Lower lobe of right lung (tissue), 2 donors: Measurements from ENCODE around the gene SPHK1. TPM values are rescaled to one million over a fixed set of nuclear protein-coding genes. Genes with fewer than 3 reads are reported as not detected.

ENCODE experiments used
- ATAC-seq, 2 donors: fragments of 200-7000 bp; cut with Tn5 transposase; one replicate each; pipeline ENCODE4 v1.9.1; 2020 to 2022; ENCODE audit warnings: mild to moderate bottlenecking in 2 of 2, moderate library complexity in 2 of 2
- DNase-seq: peaks from one replicate; pipeline ENCODE4 v3.0.0-alpha.2; 2020
- H3K27ac ChIP-seq: fragments of 200-600 bp; one replicate; pipeline ENCODE4 v1.8.0; 2022
- H3K27me3 ChIP-seq: fragments of 200-600 bp; one replicate; pipeline ENCODE4 v1.8.0; 2022; ENCODE audit warnings: low read depth
- H3K36me3 ChIP-seq: fragments of 200-600 bp; one replicate; pipeline ENCODE4 v1.8.0; 2022; ENCODE audit warnings: mild to moderate bottlenecking
- H3K4me1 ChIP-seq: fragments of 200-600 bp; one replicate; pipeline ENCODE4 v1.8.0; 2022
- H3K4me3 ChIP-seq: fragments of 200-600 bp; one replicate; pipeline ENCODE4 v1.8.0; 2022; ENCODE audit warnings: mild to moderate bottlenecking
- H3K9me3 ChIP-seq: fragments of 200-600 bp; one replicate; pipeline ENCODE4 v1.8.0; 2022
- intact Hi-C: fragments of 100-400 bp; cut with DNase I; formaldehyde crosslinking; loops from one replicate; pipeline ENCODE4 v1.11.0; 2022
- total RNA-seq: library from RNA; stranded (reverse); fragmentation: NEBNext Ultra II Directional; extraction: Animal tissue kit (Norgen Biotek cat#: 25700); gene quantifications from one replicate; pipeline ENCODE4 v1.2.1, GENCODE V29; 2021
- TF ChIP-seq, protein P1 (sequence below): fragments of 200-600 bp; IDR thresholded peaks from one replicate; pipeline ENCODE4 v1.8.0; 2022; ENCODE audit warnings: antibody characterized with exemption, mild to moderate bottlenecking
- donor health status: DM: no; HTN: yes; CAD: no; lungs with severe emphysema.

Gene SPHK1
- total RNA-seq, 1 donor from 2014 or later: 8.2 TPM

DNA sequence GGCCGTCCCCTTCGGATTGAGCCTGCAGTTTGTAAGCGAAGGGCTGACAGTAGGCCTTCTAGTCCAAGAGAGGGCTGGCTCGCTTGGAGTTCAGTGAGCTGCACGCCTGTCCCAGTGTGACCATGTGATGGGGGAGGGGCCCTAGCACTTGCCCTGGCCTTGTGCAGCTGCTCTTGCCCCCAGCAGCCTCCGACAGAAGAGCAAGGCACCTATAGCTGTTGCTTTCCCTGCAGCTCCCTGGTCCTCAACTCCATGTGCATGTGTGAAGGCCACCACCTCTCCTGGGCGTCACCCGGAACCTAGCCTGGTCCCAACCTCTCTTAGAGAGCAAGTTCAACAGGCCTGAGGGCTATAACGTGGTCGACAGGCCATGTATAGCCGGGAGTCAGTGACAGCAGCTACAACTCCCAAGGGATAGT, 5.6 kb downstream of the SPHK1 start:
- Histone ChIP-seq H3K27ac (no peak overlapping the region), H3K4me3 (no peak overlapping the region), H3K9me3 (no peaks in the 10 kb centered on the region), H3K36me3 (peaks cover 44% of the 10 kb centered on the region), H3K4me1 (peaks cover 14% of the 10 kb centered on the region), H3K27me3 (no peaks in the 10 kb centered on the region)
- intact Hi-C loops: no loop called here
- ATAC-seq: no peak
- no peak for DNase-seq
- TF ChIP-seq, protein P1, sequence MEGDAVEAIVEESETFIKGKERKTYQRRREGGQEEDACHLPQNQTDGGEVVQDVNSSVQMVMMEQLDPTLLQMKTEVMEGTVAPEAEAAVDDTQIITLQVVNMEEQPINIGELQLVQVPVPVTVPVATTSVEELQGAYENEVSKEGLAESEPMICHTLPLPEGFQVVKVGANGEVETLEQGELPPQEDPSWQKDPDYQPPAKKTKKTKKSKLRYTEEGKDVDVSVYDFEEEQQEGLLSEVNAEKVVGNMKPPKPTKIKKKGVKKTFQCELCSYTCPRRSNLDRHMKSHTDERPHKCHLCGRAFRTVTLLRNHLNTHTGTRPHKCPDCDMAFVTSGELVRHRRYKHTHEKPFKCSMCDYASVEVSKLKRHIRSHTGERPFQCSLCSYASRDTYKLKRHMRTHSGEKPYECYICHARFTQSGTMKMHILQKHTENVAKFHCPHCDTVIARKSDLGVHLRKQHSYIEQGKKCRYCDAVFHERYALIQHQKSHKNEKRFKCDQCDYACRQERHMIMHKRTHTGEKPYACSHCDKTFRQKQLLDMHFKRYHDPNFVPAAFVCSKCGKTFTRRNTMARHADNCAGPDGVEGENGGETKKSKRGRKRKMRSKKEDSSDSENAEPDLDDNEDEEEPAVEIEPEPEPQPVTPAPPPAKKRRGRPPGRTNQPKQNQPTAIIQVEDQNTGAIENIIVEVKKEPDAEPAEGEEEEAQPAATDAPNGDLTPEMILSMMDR: no peak

DNA sequence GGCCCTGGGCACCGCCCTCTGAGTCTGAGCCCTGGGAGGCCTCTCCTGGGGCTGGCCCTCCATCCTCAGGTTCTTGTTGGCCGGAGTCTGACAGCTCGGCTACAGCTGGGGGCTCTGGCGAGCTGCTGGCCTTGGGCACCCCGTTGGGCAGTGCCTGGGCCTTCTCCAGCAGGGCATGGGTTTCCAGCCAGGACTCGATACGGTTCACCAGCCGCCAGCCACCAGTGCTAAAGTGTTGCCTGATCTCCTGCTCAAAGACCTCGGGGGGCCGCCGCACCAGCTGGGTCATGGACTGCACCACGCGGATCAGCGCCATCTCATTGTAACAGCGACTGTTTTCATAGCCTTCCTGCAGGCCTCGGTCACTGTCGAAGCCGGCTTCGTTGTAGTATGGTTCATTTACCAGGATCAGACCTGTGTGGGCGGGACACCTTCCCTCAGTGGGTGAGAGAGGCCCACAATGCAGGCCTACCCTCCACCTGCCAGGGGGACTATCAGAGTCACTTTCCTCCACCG, 6.8 kb downstream of the SPHK1 start:
- Histone ChIP-seq H3K4me1 (peaks cover 2% of the 10 kb centered on the region), H3K27me3 (no peaks in the 10 kb centered on the region), H3K4me3 (no peak overlapping the region), H3K9me3 (no peaks in the 10 kb centered on the region), H3K36me3 (peaks cover 55% of the 10 kb centered on the region), H3K27ac (no peak overlapping the region)
- no peak for ATAC-seq
- intact Hi-C loops: no loop called here
- DNase-seq: no peak
- TF ChIP-seq, protein P1: no peak

DNA sequence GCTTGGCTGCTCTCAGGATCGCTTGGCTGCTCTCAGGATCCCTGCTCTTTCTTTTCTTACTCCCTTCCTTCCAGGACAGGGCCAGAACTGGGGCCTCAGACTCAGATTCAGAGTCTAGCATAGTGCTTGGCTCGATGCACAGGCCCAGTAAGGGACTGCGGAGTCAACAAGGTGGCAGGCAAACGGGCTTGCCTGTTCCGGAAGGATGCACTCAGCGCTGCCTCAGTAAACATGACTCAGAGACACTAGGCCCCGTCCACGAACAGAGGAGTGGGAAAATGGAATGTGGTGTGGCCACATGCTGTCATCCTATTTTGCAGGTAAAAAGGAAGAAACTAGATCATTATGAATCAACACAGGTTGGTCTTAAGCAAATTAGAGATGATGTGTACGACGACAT, 9.8 kb downstream of the SPHK1 start:
- ATAC-seq (no peak), DNase-seq (no peak)
- intact Hi-C loops: no loop called here
- TF ChIP-seq, protein P1: no peak
- Histone ChIP-seq H3K27me3 (no peaks in the 10 kb centered on the region), H3K4me1 (no peaks in the 10 kb centered on the region), H3K36me3 (peaks cover 84% of the 10 kb centered on the region), H3K4me3 (no peak overlapping the region), H3K27ac (no peak overlapping the region), H3K9me3 (no peaks in the 10 kb centered on the region)

DNA sequence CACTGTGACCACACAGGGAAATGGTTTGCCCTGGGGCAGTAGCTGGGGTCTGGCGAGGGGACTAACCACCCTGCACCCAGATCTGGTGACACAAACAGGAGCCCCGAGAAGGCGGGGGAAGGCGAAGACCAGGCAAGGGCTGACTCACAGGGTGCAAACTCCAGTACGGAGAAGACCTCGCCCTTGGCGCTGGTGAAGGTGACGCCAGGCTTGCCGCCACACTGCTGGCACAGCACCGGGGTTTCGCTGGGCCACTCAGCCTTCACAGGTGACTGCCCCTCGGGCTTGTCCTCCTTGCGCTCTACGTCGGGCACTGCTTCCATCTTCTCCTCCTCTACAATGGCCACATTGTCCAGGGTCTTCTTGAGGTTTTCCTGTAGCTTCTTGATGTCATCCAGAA, 11.6 kb downstream of the SPHK1 start:
- H3K27ac ChIP-seq: no peak overlapping the region
- ATAC-seq (no peak), DNase-seq (no peak)
- no peak overlapping the region for H3K4me3 ChIP-seq
- no peaks in the 10 kb centered on the region for H3K27me3 ChIP-seq
- no peaks in the 10 kb centered on the region for H3K4me1 ChIP-seq
- intact Hi-C loops: loop anchor here (5.0 kb wide), 1 partner anchor 94 kb away; no protein-coding TSS in a partner anchor
- TF ChIP-seq, protein P1: no peak
- no peaks in the 10 kb centered on the region for H3K9me3 ChIP-seq
- H3K36me3 ChIP-seq: peaks cover 87% of the 10 kb centered on the region

DNA sequence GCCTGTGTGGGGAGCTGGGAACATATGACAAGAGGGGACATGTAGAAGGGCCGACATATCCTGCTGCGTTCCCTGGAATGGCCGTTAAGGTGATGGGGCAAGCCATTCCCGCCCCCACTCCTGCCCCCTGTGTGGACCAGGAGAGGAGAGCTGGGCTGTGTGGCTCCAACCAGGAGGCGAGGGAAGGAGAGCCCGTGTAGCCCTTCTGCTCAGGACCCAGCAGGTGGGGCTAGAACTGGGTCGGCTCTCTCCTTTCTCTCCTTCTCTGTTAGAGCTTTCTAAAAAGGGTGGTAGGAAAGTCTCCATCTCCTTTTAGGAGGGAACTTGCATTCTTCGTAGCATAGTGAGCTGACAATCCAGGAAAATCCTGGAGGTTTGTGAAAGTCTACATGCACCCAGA, 12.8 kb downstream of the SPHK1 start:
- no peak for ATAC-seq
- intact Hi-C loops: loop anchor here (5.0 kb wide), 1 partner anchor 95 kb away; no protein-coding TSS in a partner anchor
- no peak overlapping the region for H3K4me3 ChIP-seq
- no peak for DNase-seq
- H3K27me3 ChIP-seq: no peaks in the 10 kb centered on the region
- no peaks in the 10 kb centered on the region for H3K4me1 ChIP-seq
- peaks cover 87% of the 10 kb centered on the region for H3K36me3 ChIP-seq
- H3K27ac ChIP-seq: no peak overlapping the region
- no peaks in the 10 kb centered on the region for H3K9me3 ChIP-seq
- TF ChIP-seq, protein P1: no peak
